Osteoblast (primary cell): ENCODE measurements around the gene HCFC1R1. TPM values are rescaled to one million over a fixed set of nuclear protein-coding genes. Genes with fewer than 3 reads are reported as not detected.

Experiments
- DNase-seq: peaks from one replicate; pipeline ENCODE4 v3.0.0; 2011; ENCODE audit warnings: low spot score, mixed read lengths; ENCODE audit not compliant: insufficient read length; ENCODE audit errors: missing footprints
- H2AFZ ChIP-seq: 2 replicates; pipeline ENCODE4 v1.6.0; 2011; ENCODE audit warnings: mild to moderate bottlenecking, low read length
- H3K27ac ChIP-seq: 2 replicates; pipeline ENCODE4 v1.5.1; 2011; ENCODE audit warnings: mild to moderate bottlenecking, low read depth, low read length, moderate library complexity
- H3K27me3 ChIP-seq: 2 replicates; pipeline ENCODE4 v1.6.0; 2012; ENCODE audit warnings: mild to moderate bottlenecking, control low read depth, inconsistent platforms, low read length, moderate library complexity; ENCODE audit not compliant: insufficient read depth
- H3K36me3 ChIP-seq: 2 replicates; pipeline ENCODE4 v1.5.1; 2011; ENCODE audit warnings: mild to moderate bottlenecking, low read length, control low read depth, moderate library complexity; ENCODE audit not compliant: insufficient read depth
- H3K4me1 ChIP-seq: 2 replicates; pipeline ENCODE4 v1.5.1; 2011; ENCODE audit warnings: mild to moderate bottlenecking, low read length, control low read depth, moderate library complexity; ENCODE audit not compliant: insufficient read depth
- H3K4me2 ChIP-seq: 2 replicates; pipeline ENCODE4 v1.6.0; 2011; ENCODE audit warnings: mild to moderate bottlenecking, low read length; ENCODE audit not compliant: insufficient read depth
- H3K4me3 ChIP-seq: fragments of 200-600 bp; sonication (generic); 3 replicates; pipeline ENCODE4 v1.5.1; 2012; ENCODE audit warnings: mild to moderate bottlenecking, low read length, inconsistent platforms; ENCODE audit not compliant: insufficient read depth
- H3K79me2 ChIP-seq: 2 replicates; pipeline ENCODE4 v1.6.0; 2012; ENCODE audit warnings: mild to moderate bottlenecking, low read length, control low read depth, inconsistent platforms; ENCODE audit not compliant: insufficient read depth
- H3K9me3 ChIP-seq: 2 replicates; pipeline ENCODE4 v1.5.1; 2011; ENCODE audit warnings: low read depth, low read length, control low read depth
- H4K20me1 ChIP-seq: 2 replicates; pipeline ENCODE4 v1.6.0; 2012; ENCODE audit warnings: mild to moderate bottlenecking, low read length, control low read depth; ENCODE audit not compliant: insufficient read depth
- total RNA-seq: library from RNA; depleted of rRNA; stranded (reverse); fragments of >200 nt; gene quantifications from 2 replicates; pipeline ENCODE4 v1.2.3, GENCODE V29; 2012
- TF ChIP-seq, protein P1 (sequence below): IDR thresholded peaks from 2 replicates; pipeline ENCODE4 v1.5.1; 2011; ENCODE audit warnings: mild to moderate bottlenecking, low read depth, low read length, moderate library complexity; ENCODE audit errors: extremely low read depth

Gene HCFC1R1
- total RNA-seq, 1 donor: 20.3 TPM

DNA sequence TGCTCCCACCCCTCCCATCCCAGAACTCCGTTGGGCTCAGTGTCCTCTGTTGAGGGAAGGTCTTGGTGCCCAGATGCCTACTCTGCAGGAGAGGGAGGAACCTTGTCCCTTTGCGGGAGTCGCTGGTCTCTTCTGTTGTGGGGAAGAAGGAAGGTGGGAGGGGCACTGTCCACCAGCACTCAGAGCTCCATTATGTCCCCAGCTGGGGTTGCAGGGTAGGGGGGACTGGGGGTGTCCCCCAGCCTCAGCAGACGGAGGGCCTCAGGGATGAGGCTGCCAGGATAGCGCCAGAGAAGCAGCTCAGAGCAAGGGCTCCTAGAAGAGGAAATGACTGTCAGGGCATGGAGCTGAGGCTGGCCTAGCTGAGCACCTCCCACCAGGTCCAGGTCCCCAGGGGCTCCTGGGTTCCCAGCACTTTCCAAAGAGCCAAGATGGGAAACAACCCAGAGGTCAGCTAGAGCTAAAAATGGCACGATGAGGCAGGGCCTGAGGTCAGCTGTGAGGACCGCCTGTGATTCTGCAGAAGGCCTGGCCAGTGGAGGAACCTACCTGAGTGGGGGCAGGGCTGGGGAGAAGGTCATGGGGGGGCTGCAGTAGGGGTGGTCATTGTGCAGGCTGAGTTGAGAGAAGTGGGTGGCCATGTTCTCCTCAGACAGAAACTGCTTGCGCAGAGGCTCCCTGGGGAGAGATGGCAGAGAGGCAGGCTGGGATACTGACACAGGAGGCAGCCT lies 893 bp downstream of the HCFC1R1 start:
- H3K4me1 ChIP-seq: peaks cover 20% of the 10 kb centered on the region
- H3K27ac ChIP-seq: peak overlapping the region; percentile 98
- no peaks in the 10 kb centered on the region for H3K9me3 ChIP-seq
- DNase-seq: peak; percentile 92
- no peaks in the 10 kb centered on the region for H3K79me2 ChIP-seq
- H4K20me1 ChIP-seq: peaks cover 33% of the 10 kb centered on the region
- peak overlapping the region; percentile 96 for H3K4me2 ChIP-seq
- TF ChIP-seq, protein P1, sequence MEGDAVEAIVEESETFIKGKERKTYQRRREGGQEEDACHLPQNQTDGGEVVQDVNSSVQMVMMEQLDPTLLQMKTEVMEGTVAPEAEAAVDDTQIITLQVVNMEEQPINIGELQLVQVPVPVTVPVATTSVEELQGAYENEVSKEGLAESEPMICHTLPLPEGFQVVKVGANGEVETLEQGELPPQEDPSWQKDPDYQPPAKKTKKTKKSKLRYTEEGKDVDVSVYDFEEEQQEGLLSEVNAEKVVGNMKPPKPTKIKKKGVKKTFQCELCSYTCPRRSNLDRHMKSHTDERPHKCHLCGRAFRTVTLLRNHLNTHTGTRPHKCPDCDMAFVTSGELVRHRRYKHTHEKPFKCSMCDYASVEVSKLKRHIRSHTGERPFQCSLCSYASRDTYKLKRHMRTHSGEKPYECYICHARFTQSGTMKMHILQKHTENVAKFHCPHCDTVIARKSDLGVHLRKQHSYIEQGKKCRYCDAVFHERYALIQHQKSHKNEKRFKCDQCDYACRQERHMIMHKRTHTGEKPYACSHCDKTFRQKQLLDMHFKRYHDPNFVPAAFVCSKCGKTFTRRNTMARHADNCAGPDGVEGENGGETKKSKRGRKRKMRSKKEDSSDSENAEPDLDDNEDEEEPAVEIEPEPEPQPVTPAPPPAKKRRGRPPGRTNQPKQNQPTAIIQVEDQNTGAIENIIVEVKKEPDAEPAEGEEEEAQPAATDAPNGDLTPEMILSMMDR: no peak
- no peak overlapping the region for H2AFZ ChIP-seq
- H3K27me3 ChIP-seq: peaks cover 5% of the 10 kb centered on the region
- H3K36me3 ChIP-seq: peaks cover 24% of the 10 kb centered on the region
- peak overlapping the region; percentile 94 for H3K4me3 ChIP-seq

DNA sequence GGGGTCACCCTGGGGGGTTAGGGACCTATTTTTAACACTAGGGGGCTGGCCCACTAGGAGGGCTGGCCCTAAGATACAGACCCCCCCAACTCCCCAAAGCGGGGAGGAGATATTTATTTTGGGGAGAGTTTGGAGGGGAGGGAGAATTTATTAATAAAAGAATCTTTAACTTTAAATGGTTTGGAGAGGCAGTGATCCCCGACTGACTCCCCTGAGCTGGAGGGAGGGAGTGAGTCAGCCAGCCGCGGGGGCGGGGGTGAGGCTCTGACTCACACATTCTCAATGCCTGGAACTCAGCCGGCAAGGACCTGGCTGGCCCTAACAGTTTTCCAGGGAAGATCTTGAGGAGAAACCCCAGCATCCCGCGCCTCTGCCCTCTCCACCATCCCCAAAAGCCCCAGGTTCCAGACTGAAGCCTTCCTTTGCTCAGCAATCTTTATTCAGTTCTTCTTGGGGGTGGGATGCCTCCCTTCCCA lies 1.5 kb downstream of the HCFC1R1 start:
- Histone ChIP-seq H3K27me3 (peaks cover 5% of the 10 kb centered on the region), H3K4me3 (peak overlapping the region; percentile 94), H3K36me3 (peaks cover 24% of the 10 kb centered on the region), H3K9me3 (no peaks in the 10 kb centered on the region), H3K4me1 (peaks cover 20% of the 10 kb centered on the region), H3K4me2 (peak overlapping the region; percentile 96), H3K79me2 (no peaks in the 10 kb centered on the region), H3K27ac (peak overlapping the region; percentile 98), H4K20me1 (peaks cover 32% of the 10 kb centered on the region), H2AFZ (no peak overlapping the region)
- peak; percentile 98 for DNase-seq
- TF ChIP-seq, protein P1: no peak

DNA sequence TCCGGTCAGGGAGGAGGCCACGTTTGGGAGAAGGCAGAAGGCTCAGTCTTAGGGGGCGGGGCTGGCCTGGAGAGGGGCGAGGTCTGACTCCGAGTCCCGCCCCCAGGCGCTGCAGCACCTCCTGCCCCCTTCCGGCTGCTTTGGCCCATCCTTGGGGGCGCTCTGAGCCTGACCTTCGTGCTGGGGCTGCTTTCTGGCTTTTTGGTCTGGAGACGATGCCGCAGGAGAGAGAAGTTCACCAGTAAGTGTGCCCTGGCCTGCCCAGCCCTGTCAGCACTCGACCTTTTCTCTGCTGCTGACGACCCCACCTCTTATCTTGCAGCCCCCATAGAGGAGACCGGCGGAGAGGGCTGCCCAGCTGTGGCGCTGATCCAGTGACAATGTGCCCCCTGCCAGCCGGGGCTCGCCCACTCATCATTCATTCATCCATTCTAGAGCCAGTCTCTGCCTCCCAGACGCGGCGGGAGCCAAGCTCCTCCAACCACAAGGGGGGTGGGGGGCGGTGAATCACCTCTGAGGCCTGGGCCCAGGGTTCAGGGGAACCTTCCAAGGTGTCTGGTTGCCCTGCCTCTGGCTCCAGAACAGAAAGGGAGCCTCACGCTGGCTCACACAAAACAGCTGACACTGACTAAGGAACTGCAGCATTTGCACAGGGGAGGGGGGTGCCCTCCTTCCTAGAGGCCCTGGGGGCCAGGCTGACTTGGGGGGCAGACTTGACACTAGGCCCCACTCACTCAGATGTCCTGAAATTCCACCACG lies 2.1 kb downstream of the HCFC1R1 start:
- H4K20me1 ChIP-seq: peaks cover 32% of the 10 kb centered on the region
- no peak overlapping the region for H2AFZ ChIP-seq
- peaks cover 23% of the 10 kb centered on the region for H3K36me3 ChIP-seq

More for the DNA sequence above, 2.1 kb downstream of the HCFC1R1 start:
- Histone ChIP-seq H3K27me3 (peaks cover 5% of the 10 kb centered on the region), H3K4me2 (peak overlapping the region; percentile 96), H3K4me1 (peaks cover 20% of the 10 kb centered on the region), H3K4me3 (peak overlapping the region; percentile 94), H3K9me3 (no peaks in the 10 kb centered on the region), H3K79me2 (no peaks in the 10 kb centered on the region), H3K27ac (peak overlapping the region; percentile 98)
- TF ChIP-seq, protein P1: peak; percentile 28
- peak; percentile 98 for DNase-seq
